IPS-15b (cell line): Measurements from ENCODE around the gene FGF14.

Experiments
- H3K27me3 ChIP-seq: one replicate; pipeline ENCODE4 v1.6.1; 2013; ENCODE audit warnings: low read length; ENCODE audit not compliant: control insufficient read depth, insufficient read depth
- H3K36me3 ChIP-seq: one replicate; pipeline ENCODE4 v1.6.1; 2013; ENCODE audit warnings: low read length; ENCODE audit not compliant: control insufficient read depth, insufficient read depth
- H3K4me1 ChIP-seq: one replicate; pipeline ENCODE4 v1.6.1; 2013; ENCODE audit warnings: mild to moderate bottlenecking, low read length; ENCODE audit not compliant: control insufficient read depth, insufficient read depth
- H3K4me3 ChIP-seq: one replicate; pipeline ENCODE4 v1.5.1; 2013; ENCODE audit warnings: low read depth, low read length
- H3K9ac ChIP-seq: one replicate; pipeline ENCODE4 v1.6.1; 2013; ENCODE audit warnings: low read depth, mild to moderate bottlenecking, low read length
- H3K9me3 ChIP-seq: one replicate; pipeline ENCODE4 v1.6.1; 2013; ENCODE audit warnings: mild to moderate bottlenecking, low read length; ENCODE audit not compliant: control insufficient read depth, insufficient read depth

The FGF14 gene

DNA sequence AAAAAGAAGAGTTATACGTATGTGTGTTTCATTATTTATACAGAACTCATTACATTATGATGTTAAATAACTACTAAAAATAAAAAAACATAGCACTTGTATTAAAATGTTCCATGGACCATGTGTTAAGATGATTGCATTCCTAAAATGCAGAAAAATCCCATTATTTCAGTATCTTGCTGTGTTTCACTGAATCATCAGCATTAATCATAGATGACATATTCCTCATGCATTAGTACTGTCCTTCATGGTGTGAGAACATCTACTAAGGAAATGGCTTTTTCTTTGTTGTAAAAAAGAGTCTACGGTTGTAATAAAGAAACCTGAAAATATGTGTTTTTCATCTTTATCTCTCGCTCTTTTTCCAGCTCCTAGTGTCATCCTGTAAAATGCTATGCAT is 416.5 kb downstream of the FGF14 start:
- H3K36me3 ChIP-seq: no peaks in the 10 kb centered on the region
- no peaks in the 10 kb centered on the region for H3K27me3 ChIP-seq
- H3K9me3 ChIP-seq: no peaks in the 10 kb centered on the region
- no peak overlapping the region for H3K9ac ChIP-seq
- H3K4me3 ChIP-seq: no peak overlapping the region
- H3K4me1 ChIP-seq: no peaks in the 10 kb centered on the region

DNA sequence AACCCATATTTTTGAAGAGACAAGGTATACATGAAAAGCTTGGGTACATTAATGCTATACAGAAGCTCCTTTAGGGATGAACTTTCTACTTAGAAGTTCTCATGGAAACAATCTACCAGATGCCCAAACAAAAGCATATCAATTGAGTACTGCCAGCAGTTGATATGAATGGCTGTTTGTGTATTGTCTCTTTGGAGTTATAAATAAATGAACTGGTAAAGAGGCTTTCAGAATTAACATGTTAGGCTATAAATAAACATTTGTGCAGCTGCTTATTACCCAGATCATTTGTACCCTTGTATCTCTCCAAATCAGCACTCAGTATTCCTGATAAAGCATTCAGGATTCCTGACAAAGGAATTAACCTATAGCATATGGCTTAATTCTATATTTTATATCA is 418.9 kb downstream of the FGF14 start:
- no peaks in the 10 kb centered on the region for H3K36me3 ChIP-seq
- no peaks in the 10 kb centered on the region for H3K9me3 ChIP-seq
- H3K4me3 ChIP-seq: no peak overlapping the region
- H3K27me3 ChIP-seq: no peaks in the 10 kb centered on the region
- no peak overlapping the region for H3K9ac ChIP-seq
- H3K4me1 ChIP-seq: no peaks in the 10 kb centered on the region

GRCh38 chr13:101979825-101980224 is 422.0 kb downstream of the FGF14 start:
- Histone ChIP-seq H3K4me1 (no peaks in the 10 kb centered on the region), H3K36me3 (no peaks in the 10 kb centered on the region), H3K9ac (no peak overlapping the region), H3K27me3 (no peaks in the 10 kb centered on the region), H3K9me3 (no peaks in the 10 kb centered on the region), H3K4me3 (no peak overlapping the region)

GRCh38 chr13:101978552-101979315 is 423.1 kb downstream of the FGF14 start:
- H3K9ac ChIP-seq: no peak overlapping the region
- no peak overlapping the region for H3K4me3 ChIP-seq
- no peaks in the 10 kb centered on the region for H3K27me3 ChIP-seq

DNA sequence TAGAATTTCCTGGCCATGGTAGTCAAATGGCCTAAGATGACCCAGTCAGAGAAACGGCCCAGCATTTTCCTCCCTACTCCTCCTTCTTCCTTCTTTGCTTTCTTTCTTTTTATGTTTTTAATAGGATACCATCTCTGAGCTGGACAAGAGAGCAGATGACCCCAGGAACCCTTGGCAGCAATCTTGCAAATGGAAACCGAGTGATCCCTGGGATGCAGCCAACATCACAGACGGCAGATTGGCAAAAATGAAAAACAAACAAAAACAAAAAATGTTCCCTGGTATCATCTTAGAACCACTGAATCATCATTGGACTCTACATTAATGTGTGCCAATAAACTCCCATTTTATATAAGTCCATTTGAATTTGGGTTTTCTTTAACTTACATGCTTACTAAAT is 424.4 kb downstream of the FGF14 start:
- Histone ChIP-seq H3K4me3 (no peak overlapping the region), H3K27me3 (no peaks in the 10 kb centered on the region), H3K9me3 (no peaks in the 10 kb centered on the region), H3K9ac (no peak overlapping the region), H3K36me3 (no peaks in the 10 kb centered on the region), H3K4me1 (no peaks in the 10 kb centered on the region)

More at GRCh38 chr13:101978552-101979315, 423.1 kb downstream of the FGF14 start:
- Histone ChIP-seq H3K4me1 (no peaks in the 10 kb centered on the region), H3K36me3 (no peaks in the 10 kb centered on the region), H3K9me3 (no peaks in the 10 kb centered on the region)

DNA sequence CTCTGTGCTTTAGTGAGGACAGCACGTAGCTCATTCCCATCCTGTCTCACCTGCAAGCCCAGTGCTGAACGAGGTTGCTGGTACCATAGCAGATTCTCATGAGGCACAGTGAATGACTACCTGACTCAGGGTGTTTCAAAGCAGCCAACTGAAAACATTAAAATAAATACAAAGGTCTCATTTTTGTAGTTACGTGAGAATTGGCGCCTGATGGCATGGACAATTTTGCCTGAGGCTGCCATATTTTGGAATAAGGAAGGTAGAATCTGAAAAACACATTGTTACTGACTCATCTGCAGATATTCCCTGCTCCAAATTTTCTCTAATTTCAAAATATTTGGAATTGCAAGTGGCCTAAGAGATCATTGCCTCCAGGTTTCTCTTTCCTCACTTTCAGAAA is 429.7 kb downstream of the FGF14 start:
- Histone ChIP-seq H3K4me1 (peaks cover 4% of the 10 kb centered on the region), H3K4me3 (no peak overlapping the region)

DNA sequence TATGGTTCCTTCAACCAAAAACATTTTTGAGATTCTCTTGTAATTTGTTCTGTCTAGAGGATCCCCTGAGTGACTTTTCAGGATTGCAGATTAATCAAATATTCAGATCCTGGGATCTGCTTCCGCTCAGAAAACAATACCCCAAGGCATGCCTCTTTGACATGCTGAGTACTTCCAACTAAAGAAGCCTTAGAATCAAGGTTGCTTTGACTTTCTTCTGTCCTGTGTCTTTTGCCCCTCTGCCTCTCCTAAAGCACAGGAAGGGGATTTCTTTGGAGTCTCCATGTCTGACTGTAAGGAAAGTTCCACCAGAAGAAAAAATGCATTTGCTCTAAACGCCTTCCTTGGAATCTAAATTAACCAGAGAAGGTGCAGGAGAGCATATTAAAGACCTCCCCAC is 431.5 kb downstream of the FGF14 start:
- no peaks in the 10 kb centered on the region for H3K36me3 ChIP-seq
- H3K27me3 ChIP-seq: no peaks in the 10 kb centered on the region
- H3K9me3 ChIP-seq: no peaks in the 10 kb centered on the region
- no peak overlapping the region for H3K9ac ChIP-seq
- peaks cover 4% of the 10 kb centered on the region for H3K4me1 ChIP-seq
- H3K4me3 ChIP-seq: no peak overlapping the region

More for the DNA sequence above, 429.7 kb downstream of the FGF14 start:
- Histone ChIP-seq H3K27me3 (no peaks in the 10 kb centered on the region), H3K36me3 (no peaks in the 10 kb centered on the region), H3K9me3 (no peaks in the 10 kb centered on the region), H3K9ac (no peak overlapping the region)

- H3K4me3 ChIP-seq: no peak overlapping the region
- no peak overlapping the region for H3K9ac ChIP-seq
- H3K27me3 ChIP-seq: no peaks in the 10 kb centered on the region
- no peaks in the 10 kb centered on the region for H3K9me3 ChIP-seq
- H3K4me1 ChIP-seq: peaks cover 4% of the 10 kb centered on the region
- H3K36me3 ChIP-seq: no peaks in the 10 kb centered on the region
Measured at GRCh38 chr13:101967781-101968180, 434.1 kb downstream of the FGF14 start.

DNA sequence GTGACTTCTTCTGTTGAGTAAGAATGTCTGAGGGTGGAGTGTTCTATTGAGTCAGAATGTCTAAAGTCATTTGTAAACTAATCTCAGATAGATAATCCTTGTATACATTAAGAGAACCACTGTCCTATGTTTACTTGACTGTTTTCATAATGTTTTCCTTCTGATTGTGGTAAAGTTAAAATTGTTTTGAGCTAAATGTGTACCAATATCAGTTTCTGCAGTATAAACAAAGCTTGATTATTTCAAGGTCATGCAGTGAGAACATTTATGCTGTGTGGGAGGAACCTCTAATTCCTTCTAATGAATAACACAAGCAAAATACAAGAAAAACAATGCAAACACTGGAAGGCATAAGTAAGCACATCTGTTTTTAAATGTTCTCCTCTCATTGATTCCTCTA is 434.6 kb downstream of the FGF14 start:
- no peaks in the 10 kb centered on the region for H3K9me3 ChIP-seq
- H3K9ac ChIP-seq: no peak overlapping the region
- no peak overlapping the region for H3K4me3 ChIP-seq
- H3K36me3 ChIP-seq: no peaks in the 10 kb centered on the region
- no peaks in the 10 kb centered on the region for H3K27me3 ChIP-seq
- H3K4me1 ChIP-seq: peaks cover 4% of the 10 kb centered on the region

DNA sequence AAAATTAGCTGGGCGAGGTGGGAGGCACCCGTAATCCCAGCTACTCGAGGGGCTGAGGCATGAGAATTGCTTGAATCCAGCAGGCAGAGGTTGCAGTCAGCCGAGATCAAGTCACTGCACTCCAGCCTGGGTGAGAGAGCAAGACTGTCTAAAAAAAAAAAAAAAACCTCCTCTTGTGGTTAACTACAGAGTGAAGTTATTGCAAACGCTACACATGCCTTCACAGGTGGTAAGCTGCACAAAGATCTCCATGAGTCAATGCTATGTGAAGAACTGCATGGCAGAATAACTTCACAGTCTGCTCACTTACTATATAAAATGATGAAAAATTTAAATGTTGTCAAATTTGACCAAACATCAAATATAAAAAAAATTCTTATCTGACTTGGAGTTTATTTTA is 436.8 kb downstream of the FGF14 start:
- Histone ChIP-seq H3K9me3 (no peaks in the 10 kb centered on the region), H3K27me3 (no peaks in the 10 kb centered on the region), H3K4me1 (no peaks in the 10 kb centered on the region), H3K4me3 (no peak overlapping the region), H3K36me3 (no peaks in the 10 kb centered on the region), H3K9ac (no peak overlapping the region)

DNA sequence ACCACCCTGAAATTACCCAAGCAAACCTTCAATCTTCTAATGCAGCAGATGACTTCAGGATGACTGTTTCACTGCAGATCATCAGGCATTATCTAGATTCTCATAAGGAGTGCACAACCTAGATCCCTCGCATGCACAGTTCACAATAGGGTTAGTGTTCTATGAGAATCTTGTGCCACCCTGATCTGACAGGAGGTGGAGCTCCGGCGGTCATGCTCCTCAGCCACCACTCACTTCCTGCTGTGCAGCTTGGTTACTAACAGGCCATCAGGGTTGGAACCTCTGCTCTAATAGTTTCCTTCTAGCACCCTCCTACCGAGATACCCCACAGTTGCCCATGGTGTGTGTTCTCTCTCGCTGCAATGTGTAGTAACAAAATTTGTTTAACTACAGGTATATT is 442.8 kb downstream of the FGF14 start:
- Histone ChIP-seq H3K4me3 (no peak overlapping the region), H3K9ac (no peak overlapping the region), H3K4me1 (no peaks in the 10 kb centered on the region), H3K27me3 (no peaks in the 10 kb centered on the region), H3K36me3 (no peaks in the 10 kb centered on the region), H3K9me3 (no peaks in the 10 kb centered on the region)

- Histone ChIP-seq H3K4me3 (no peak overlapping the region), H3K9me3 (no peaks in the 10 kb centered on the region), H3K27me3 (no peaks in the 10 kb centered on the region), H3K4me1 (no peaks in the 10 kb centered on the region), H3K36me3 (no peaks in the 10 kb centered on the region), H3K9ac (no peak overlapping the region)
Measured at GRCh38 chr13:101955764-101956163, 446.1 kb downstream of the FGF14 start.
